Mucosa of rectum (tissue), 2 donors: ENCODE data around the gene WWTR1.

ENCODE experiments used
- H3K27ac ChIP-seq, 2 donors: one replicate each; pipeline ENCODE4 v1.7.0; 2013; ENCODE audit warnings: inconsistent platforms in 2 of 2, low read depth in 2 of 2, low read length in 2 of 2
- H3K27me3 ChIP-seq, 2 donors: one replicate each; pipeline ENCODE4 v1.7.0; 2013; ENCODE audit warnings: low read length in 2 of 2; ENCODE audit not compliant: control insufficient read depth in 2 of 2, insufficient read depth in 2 of 2
- H3K36me3 ChIP-seq, 2 donors: one replicate each; pipeline ENCODE4 v1.7.0; 2013; ENCODE audit warnings: low read length in 2 of 2; ENCODE audit not compliant: control insufficient read depth in 2 of 2, insufficient read depth in 2 of 2
- H3K4me1 ChIP-seq, 2 donors: one replicate each; pipeline ENCODE4 v1.7.0; 2013; ENCODE audit warnings: low read length in 2 of 2, mild to moderate bottlenecking in 1 of 2; ENCODE audit not compliant: control insufficient read depth in 2 of 2, insufficient read depth in 2 of 2
- H3K4me3 ChIP-seq, 2 donors: one replicate each; pipeline ENCODE4 v1.7.0; 2013; ENCODE audit warnings: low read length in 2 of 2
- H3K9ac ChIP-seq, 2 donors: one replicate each; pipeline ENCODE4 v1.7.0; 2013; ENCODE audit warnings: low read length in 2 of 2, low read depth in 1 of 2, mild to moderate bottlenecking in 1 of 2
- H3K9me3 ChIP-seq, 2 donors: one replicate each; pipeline ENCODE4 v1.7.0; 2013; ENCODE audit warnings: low read length in 2 of 2; ENCODE audit not compliant: control insufficient read depth in 2 of 2
- donor health status: healthy.
- donor health status: Normal muscosa, but diverticular disease.

The WWTR1 gene

GRCh38 chr3:149657926-149658743, at the start of gene WWTR1:
Gene WWTR1 (minus strand): TSS chr3:149658025. CDS start chr3:149657306, 719 bp downstream.
- peaks cover 27 to 65% of the 10 kb centered on the region in 2 donors for H3K27me3 ChIP-seq

GRCh38 chr3:149706905-149707304, 49.1 kb upstream of the WWTR1 start:
- Histone ChIP-seq H3K4me3 (no peak overlapping the region), H3K36me3 (no peaks in the 10 kb centered on the region), H3K27ac (no peak overlapping the region), H3K9ac (no peak overlapping the region), H3K27me3 (no peaks in the 10 kb centered on the region), H3K9me3 (no peaks in the 10 kb centered on the region), H3K4me1 (no peaks in the 10 kb centered on the region)

More at GRCh38 chr3:149657926-149658743, at the start of gene WWTR1:
- Histone ChIP-seq H3K4me1 (peaks cover 5% of the 10 kb centered on the region in 2 donors), H3K36me3 (no peaks in the 10 kb centered on the region), H3K4me3 (peak within 1 kb of the TSS; percentile 66 to 68), H3K9me3 (no peaks in the 10 kb centered on the region), H3K27ac (peak within 1 kb of the TSS; percentile 88 to 89), H3K9ac (peak within 1 kb of the TSS; percentile 74 to 75)

DNA sequence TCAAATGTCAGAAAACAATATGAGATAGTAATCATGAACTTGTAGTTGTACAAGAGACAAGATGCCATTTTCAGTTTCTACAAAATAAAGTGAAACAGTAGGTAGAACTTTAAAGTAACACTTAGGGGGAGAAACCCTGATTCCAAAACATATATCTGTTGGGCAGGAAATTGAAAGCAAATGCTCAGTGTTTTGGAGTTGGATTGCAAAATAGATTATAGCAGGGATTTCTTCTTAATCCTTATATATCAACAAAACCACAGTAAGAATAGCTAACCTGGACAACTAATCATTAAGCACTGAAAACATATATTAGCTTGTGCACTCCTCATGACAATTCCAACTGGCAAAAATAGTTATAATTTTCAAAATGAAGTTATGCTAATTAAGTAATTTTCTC, 47.6 kb upstream of the WWTR1 start:
- Histone ChIP-seq H3K27me3 (no peaks in the 10 kb centered on the region), H3K36me3 (no peaks in the 10 kb centered on the region), H3K4me3 (no peak overlapping the region), H3K9me3 (no peaks in the 10 kb centered on the region), H3K9ac (no peak overlapping the region), H3K27ac (no peak overlapping the region), H3K4me1 (no peaks in the 10 kb centered on the region)

DNA sequence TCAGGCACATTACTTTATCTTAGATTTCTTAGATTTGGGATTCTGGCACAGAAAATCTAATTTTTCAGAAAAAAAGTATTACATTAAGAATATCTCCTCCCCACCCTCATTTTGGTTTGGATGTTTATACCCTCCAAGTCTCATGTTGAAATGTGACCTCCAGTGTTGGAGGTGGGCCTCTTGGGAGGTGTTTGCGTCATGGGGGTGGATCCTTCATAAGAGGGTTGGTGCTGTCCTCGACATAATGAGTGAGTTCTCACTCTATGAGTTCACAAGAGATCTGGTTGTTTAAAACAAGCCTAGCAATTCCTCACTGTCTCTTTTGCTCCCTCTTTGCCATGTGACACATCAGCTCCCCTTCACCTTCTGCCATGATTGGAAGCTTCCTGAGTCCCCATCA, 45.6 kb upstream of the WWTR1 start:
- H3K9me3 ChIP-seq = no peaks in the 10 kb centered on the region
- H3K36me3 ChIP-seq = no peaks in the 10 kb centered on the region
- no peak overlapping the region for H3K4me3 ChIP-seq
- H3K27me3 ChIP-seq = no peaks in the 10 kb centered on the region
- no peak overlapping the region for H3K9ac ChIP-seq
- H3K27ac ChIP-seq = peak overlapping the region; percentile 32 to 74
- H3K4me1 ChIP-seq = no peaks in the 10 kb centered on the region

DNA sequence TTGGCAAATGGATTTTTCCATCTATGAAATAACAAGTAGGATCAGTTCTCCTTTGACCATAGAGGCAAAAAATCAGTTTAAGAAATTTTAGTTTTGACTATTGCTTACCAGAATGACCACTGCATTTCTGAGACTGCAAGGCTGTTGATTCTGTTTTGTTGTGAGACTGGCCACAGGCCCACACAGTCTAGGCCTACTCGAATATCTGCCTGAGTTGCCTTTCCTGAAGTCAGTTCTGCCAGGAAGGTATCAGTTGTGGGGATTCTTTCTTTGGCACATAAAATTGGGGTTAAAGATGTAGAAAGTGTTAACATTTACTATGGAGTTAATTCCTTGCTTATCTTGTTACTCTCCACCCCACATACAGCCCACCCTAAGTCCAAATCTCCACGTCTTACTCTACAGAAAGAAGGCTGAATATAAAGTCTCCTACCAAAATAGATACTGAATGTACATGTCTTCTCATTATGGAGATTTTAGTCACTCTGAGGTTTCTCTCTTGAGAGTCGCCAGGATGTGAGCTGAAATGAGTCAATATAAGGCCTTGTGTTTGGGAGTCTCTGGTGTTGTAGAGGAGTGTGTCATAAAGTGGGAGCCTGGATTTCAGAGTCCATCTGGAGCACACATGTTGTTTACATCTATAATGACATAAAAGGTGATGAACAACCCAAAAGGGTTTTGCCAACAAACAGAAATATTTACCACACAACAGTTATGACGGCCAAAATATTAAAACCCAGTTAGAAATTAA, 45.0 kb upstream of the WWTR1 start:
- Histone ChIP-seq H3K9ac (no peak overlapping the region), H3K27me3 (no peaks in the 10 kb centered on the region), H3K9me3 (peaks cover under 1 to 2% of the 10 kb centered on the region in 2 donors), H3K27ac (peak overlapping the region; percentile 56 to 74), H3K36me3 (no peaks in the 10 kb centered on the region), H3K4me3 (no peak overlapping the region), H3K4me1 (no peaks in the 10 kb centered on the region)

DNA sequence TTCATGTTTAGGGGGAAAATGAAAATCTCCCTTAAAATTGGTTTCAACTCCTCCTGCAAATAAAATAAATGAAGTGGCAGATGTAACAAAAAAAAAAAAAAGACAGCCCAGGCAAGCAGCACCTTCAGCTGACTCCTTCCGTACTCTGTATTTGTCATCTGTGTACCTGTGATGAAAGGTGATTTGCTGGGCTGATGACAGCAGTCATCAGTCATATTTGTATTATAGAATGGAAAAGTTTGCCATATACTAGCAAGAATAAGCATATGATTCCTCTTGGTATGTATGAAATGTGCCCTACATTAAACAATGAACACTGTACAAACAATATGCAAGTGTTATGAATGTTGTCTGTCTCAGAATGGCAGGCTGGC, 44.1 kb upstream of the WWTR1 start:
- Histone ChIP-seq H3K4me1 (no peaks in the 10 kb centered on the region), H3K27me3 (no peaks in the 10 kb centered on the region), H3K27ac (no peak overlapping the region), H3K36me3 (no peaks in the 10 kb centered on the region), H3K9ac (no peak overlapping the region), H3K4me3 (no peak overlapping the region), H3K9me3 (peaks cover 2 to 3% of the 10 kb centered on the region in 2 donors)

DNA sequence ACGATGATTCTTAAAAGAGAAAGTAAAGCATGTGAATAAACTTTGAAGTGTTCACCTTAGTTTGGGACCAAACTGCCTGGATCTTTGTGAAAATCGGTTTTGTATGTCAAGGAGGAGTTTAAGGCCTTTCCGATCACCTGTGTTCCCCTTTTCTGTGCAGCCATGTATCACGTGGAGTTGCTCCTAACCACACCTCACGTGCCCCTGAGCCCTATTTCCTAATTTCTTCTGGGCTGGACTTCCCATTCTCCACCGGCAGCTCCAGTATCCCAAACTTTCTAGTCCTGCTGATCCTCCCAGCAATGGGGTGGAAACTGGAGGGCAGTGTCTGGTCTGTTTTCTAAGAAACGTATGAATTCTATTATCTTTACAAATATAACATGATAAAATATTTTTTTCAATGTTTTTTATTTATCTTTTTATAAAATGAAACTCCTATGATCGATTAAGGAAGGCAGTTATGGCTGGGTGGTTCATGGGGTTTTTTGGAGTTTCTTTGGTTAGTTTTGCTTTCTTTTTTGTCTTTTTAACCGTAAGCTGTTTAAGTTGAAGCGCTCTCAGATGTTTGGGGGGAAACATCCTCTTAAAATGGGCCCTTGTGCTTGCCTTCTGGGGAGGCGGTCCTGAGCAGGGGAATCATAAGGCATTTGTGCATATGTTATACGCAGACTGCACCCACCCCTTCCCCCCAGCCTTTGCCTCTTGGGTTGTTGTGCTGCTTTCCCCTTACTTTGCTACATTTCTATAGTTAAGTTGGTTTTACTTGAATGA, 43.6 kb upstream of the WWTR1 start:
- no peak overlapping the region for H3K27ac ChIP-seq
- no peaks in the 10 kb centered on the region for H3K27me3 ChIP-seq
- H3K36me3 ChIP-seq = no peaks in the 10 kb centered on the region
- H3K4me3 ChIP-seq = no peak overlapping the region
- H3K4me1 ChIP-seq = no peaks in the 10 kb centered on the region
- peak overlapping the region in 1 of 2 donors; percentile 17 for H3K9ac ChIP-seq
- peaks cover 2 to 3% of the 10 kb centered on the region in 2 donors for H3K9me3 ChIP-seq

- H3K27me3 ChIP-seq = peaks cover 0 to 3% of the 10 kb centered on the region in 2 donors
- no peaks in the 10 kb centered on the region for H3K9me3 ChIP-seq
- no peaks in the 10 kb centered on the region for H3K4me1 ChIP-seq
- no peak overlapping the region for H3K27ac ChIP-seq
- no peak overlapping the region for H3K9ac ChIP-seq
- no peak overlapping the region for H3K4me3 ChIP-seq
- no peaks in the 10 kb centered on the region for H3K36me3 ChIP-seq
Observed at GRCh38 chr3:149688122-149688757, 30.4 kb upstream of the WWTR1 start.

- no peaks in the 10 kb centered on the region for H3K36me3 ChIP-seq
- peaks cover 0 to 3% of the 10 kb centered on the region in 2 donors for H3K27me3 ChIP-seq
- no peak overlapping the region for H3K27ac ChIP-seq
- H3K9ac ChIP-seq = no peak overlapping the region
- H3K9me3 ChIP-seq = no peaks in the 10 kb centered on the region
- H3K4me3 ChIP-seq = no peak overlapping the region
- H3K4me1 ChIP-seq = no peaks in the 10 kb centered on the region
Observed at GRCh38 chr3:149686996-149687395, 29.2 kb upstream of the WWTR1 start.
